GM12878 (cell line): ENCODE results near the gene TXLNG. TPM values are rescaled to one million over a fixed set of nuclear protein-coding genes. Genes with fewer than 3 reads are reported as not detected.

Source experiments
- ATAC-seq: fragments of 200-7000 bp; cut with Tn5 transposase; 3 replicates; pipeline ENCODE4 v1.9.1; 2020; ENCODE audit warnings: mild to moderate bottlenecking, moderate library complexity
- BruUV-seq: library from RNA; stranded (reverse); fragments of 400-500 nt; replicated peaks from 2 replicates; lab custom pipeline; 2021; lab: Mats Ljungman, UMichigan
- CTCF ChIA-PET: fragments of 300-600 bp; sonication (Branson Sonifier 250); formaldehyde crosslinking; extraction: SDS; loops from one replicate; lab custom pipeline; 2021; ENCODE audit warnings: inconsistent platforms; lab: Yijun Ruan, JAX
- POLR2A ChIA-PET: fragments of 350-600 bp; formaldehyde crosslinking; extraction: SDS; loops from one replicate; lab custom pipeline; 2021; ENCODE audit warnings: inconsistent platforms; lab: Charles Lee
- RAD21 ChIA-PET: fragments of 300-600 bp; sonication (Branson Sonifier 250); formaldehyde crosslinking; loops from one replicate; lab custom pipeline; 2023; ENCODE audit warnings: antibody characterized with exemption; ENCODE audit not compliant: unreplicated experiment; lab: Charles Lee
- SMC1A ChIA-PET: fragments of 300-600 bp; sonication (Branson Sonifier 250); formaldehyde crosslinking; loops from one replicate; lab custom pipeline; 2023; ENCODE audit not compliant: unreplicated experiment, uncharacterized antibody; lab: Charles Lee
- DNase-seq: peaks from one replicate; pipeline ENCODE4 v3.0.0-alpha.2; 2011; ENCODE audit warnings: low read depth, low spot score
- FAIRE-seq: peaks from 3 replicates; lab custom pipeline; 2011; peaks lifted over from hg19 to GRCh38; lab: Jason Lieb, UNC
- H2AFZ ChIP-seq: 2 replicates; pipeline ENCODE4 v1.6.0; 2011; ENCODE audit warnings: low read depth, low read length, control low read depth; ENCODE audit not compliant: control insufficient read depth
- H3K27ac ChIP-seq: 2 replicates; pipeline ENCODE4 v1.5.1; 2011; ENCODE audit warnings: control low read depth; ENCODE audit not compliant: control insufficient read depth, insufficient read depth
- H3K27me3 ChIP-seq, 2 experiments: replicated peaks in 1 of 2; 2 replicates each; pipeline versions ENCODE4 v1.6.0 to v1.6.1; 2011; ENCODE audit warnings: low read length in 1 of 2; ENCODE audit not compliant: control insufficient read depth in 2 of 2, insufficient read depth in 2 of 2
- H3K36me3 ChIP-seq, 2 experiments: 2 replicates each; pipeline ENCODE4 v1.5.1; 2011; ENCODE audit warnings: low read length in 1 of 2; ENCODE audit not compliant: control insufficient read depth in 2 of 2, insufficient read depth in 2 of 2
- H3K4me1 ChIP-seq: 2 replicates; pipeline ENCODE4 v1.6.1; 2011; ENCODE audit warnings: mild to moderate bottlenecking, low read length, moderate library complexity, mixed read lengths; ENCODE audit not compliant: control insufficient read depth, insufficient read depth
- H3K4me2 ChIP-seq: 2 replicates; pipeline ENCODE4 v1.6.0; 2011; ENCODE audit warnings: control low read depth; ENCODE audit not compliant: control insufficient read depth, insufficient read depth
- H3K4me3 ChIP-seq: fragments of 200-600 bp; sonication (generic); 2 replicates; pipeline ENCODE4 v1.5.1; 2016
- H3K79me2 ChIP-seq: 2 replicates; pipeline ENCODE4 v1.6.0; 2011; ENCODE audit warnings: low read length; ENCODE audit not compliant: control insufficient read depth, insufficient read depth
- H3K9ac ChIP-seq: 2 replicates; pipeline ENCODE4 v1.8.0; 2011; ENCODE audit warnings: low read length, control low read depth, mixed read lengths; ENCODE audit not compliant: control insufficient read depth, insufficient read depth
- H3K9me3 ChIP-seq: replicated peaks from 3 replicates; pipeline ENCODE4 v1.5.1; 2011; ENCODE audit warnings: mild to moderate bottlenecking, low read length; ENCODE audit not compliant: control insufficient read depth, insufficient read depth
- H4K20me1 ChIP-seq: 2 replicates; pipeline ENCODE4 v1.6.0; 2011; ENCODE audit not compliant: control insufficient read depth, insufficient read depth
- BACH1 ChIP-seq: fragments of 450-650 bp; IDR thresholded peaks from 2 replicates; pipeline ENCODE4 v1.6.1; 2017; ENCODE audit warnings: mild to moderate bottlenecking, borderline replicate concordance
- CBFB ChIP-seq: IDR thresholded peaks from 2 replicates; pipeline ENCODE4 v1.6.1; 2016; ENCODE audit warnings: antibody characterized with exemption, low read depth
- CHD4 ChIP-seq: fragments of 200-600 bp; sonication (generic); IDR thresholded peaks from 2 replicates; pipeline ENCODE4 v1.6.1; 2016; ENCODE audit warnings: mild to moderate bottlenecking
- CREM ChIP-seq: IDR thresholded peaks from 2 replicates; pipeline ENCODE4 v1.6.1; 2014; ENCODE audit warnings: antibody characterized with exemption, low read depth
- FOXK2 ChIP-seq: fragments of 450-650 bp; IDR thresholded peaks from 2 replicates; pipeline ENCODE4 v1.6.1; 2017; ENCODE audit warnings: mild to moderate bottlenecking, moderate library complexity
- GATAD2B ChIP-seq: fragments of 450-650 bp; conservative IDR thresholded peaks from 2 replicates; pipeline ENCODE4 v1.6.1; 2017; ENCODE audit warnings: low read depth, mild to moderate bottlenecking, moderate library complexity
- HSF1 ChIP-seq: fragments of 150-350 bp; IDR thresholded peaks from 2 replicates; pipeline ENCODE4 v1.6.1; 2014; ENCODE audit warnings: mild to moderate bottlenecking, low read depth, low read length
- IRF3 ChIP-seq: fragments of 450-650 bp; IDR thresholded peaks from 2 replicates; pipeline ENCODE4 v1.6.1; 2014; ENCODE audit warnings: mild to moderate bottlenecking
- IRF5 ChIP-seq: fragments of 450-650 bp; IDR thresholded peaks from 2 replicates; pipeline ENCODE4 v1.6.1; 2017; ENCODE audit warnings: borderline replicate concordance
- LARP7 ChIP-seq: fragments of 450-650 bp; IDR thresholded peaks from 2 replicates; pipeline ENCODE4 v1.6.1; 2017; ENCODE audit warnings: mild to moderate bottlenecking
- NR2F1 ChIP-seq: fragments of 450-650 bp; conservative IDR thresholded peaks from 2 replicates; pipeline ENCODE4 v1.6.1; 2017; ENCODE audit warnings: mild to moderate bottlenecking
- PAX8 ChIP-seq: fragments of 450-650 bp; IDR thresholded peaks from 2 replicates; pipeline ENCODE4 v1.6.1; 2017; ENCODE audit warnings: mild to moderate bottlenecking, moderate library complexity
- RELA ChIP-seq: fragments of 450-650 bp; IDR thresholded peaks from 2 replicates; pipeline ENCODE4 v1.8.0; 2014; ENCODE audit warnings: borderline replicate concordance; ENCODE audit not compliant: partially characterized antibody
- SKIL ChIP-seq: fragments of 450-650 bp; IDR thresholded peaks from 2 replicates; pipeline ENCODE4 v1.6.1; 2017; ENCODE audit warnings: mild to moderate bottlenecking, low read depth, inconsistent platforms; ENCODE audit not compliant: poor library complexity, severe bottlenecking
- TAF1 ChIP-seq: IDR thresholded peaks from 2 replicates; pipeline ENCODE4 v1.6.1; 2011; ENCODE audit warnings: mild to moderate bottlenecking, low read depth, low read length, borderline replicate concordance
- TBL1XR1 ChIP-seq: IDR thresholded peaks from 2 replicates; pipeline ENCODE4 v1.6.1; 2012; ENCODE audit warnings: low read depth, low read length, improper control_type of control experiment
- TCF3 ChIP-seq: IDR thresholded peaks from 2 replicates; pipeline ENCODE4 v1.6.1; 2012; ENCODE audit warnings: low read depth, mild to moderate bottlenecking, low read length, borderline replicate concordance; ENCODE audit not compliant: insufficient read depth
- WGBS: methylation state at CpG from one replicate; pipeline ENCODE4 v1.1.6; 2016; ENCODE audit warnings: low lambda C conversion rate; ENCODE audit not compliant: insufficient replicate concordance, insufficient coverage; ENCODE audit errors: missing lambda C conversion rate; 5-methylcytosine and 5-hydroxymethylcytosine counted together
- in situ Hi-C: fragments of 300-500 bp; cut with MboI; formaldehyde crosslinking; loops from 9 replicates; pipeline ENCODE4 v1.14.3; 2018; ENCODE audit warnings: mixed read lengths
- intact Hi-C: fragments of 100-400 bp; cut with micrococcal nuclease; formaldehyde crosslinking; loops from one replicate; pipeline ENCODE4 v1.14.2; 2022; ENCODE audit not compliant: unreplicated experiment
- polyA plus RNA-seq, 11 experiments: library from polyadenylated mRNA; depleted of rRNA in 4 of 11; unstranded in 6 of 11; stranded (reverse) in 5 of 11; fragments of >200 nt; fragmentation: Nextera tagmentation in 4 of 11; fragmentation: Illumina TruSeq in 1 of 11; extraction: Ambion mirVana in 4 of 11; extraction: Trizol in 1 of 11; gene quantifications; 1 replicate in 1 of 11; 2 replicates in 10 of 11; pipeline versions ENCODE4 v1.2.1 to v1.2.3, GENCODE V29; 2011 to 2016; ENCODE audit warnings: inconsistent platforms in 2 of 11, missing spikeins in 2 of 11, low read depth in 1 of 11
- total RNA-seq, 4 experiments: library from RNA; depleted of rRNA in 3 of 4; stranded (reverse); fragments of >200 nt in 3 of 4; fragmentation: Illumina TruSeq in 1 of 4; extraction: Trizol in 1 of 4; gene quantifications; 2 replicates each; pipeline versions ENCODE4 v1.2.1 to v1.2.3, GENCODE V29; 2013 to 2021

TXLNG gene
- total and polyA plus RNA-seq, 10 of the 15 experiments (the other 5 are each of a cell fraction or from before 2014, with no cell fraction given): 9.9 to 40.7 (median 19.5) TPM

- ATAC-seq: no peak
- Histone ChIP-seq H4K20me1 (no peaks in the 10 kb centered on the region), H3K79me2 (no peaks in the 10 kb centered on the region), H3K9ac (no peak overlapping the region), H3K27me3 (no peaks in the 10 kb centered on the region), H3K9me3 (no peaks in the 10 kb centered on the region), H2AFZ (no peak overlapping the region), H3K4me1 (no peaks in the 10 kb centered on the region), H3K4me3 (no peak overlapping the region), H3K27ac (no peak overlapping the region), H3K36me3 (no peaks in the 10 kb centered on the region), H3K4me2 (no peak overlapping the region)
- ChIA-PET POLR2A (no interaction called here), SMC1A (no interaction called here), RAD21 (no interaction called here)
- in situ Hi-C loops (no loop called here), intact Hi-C loops (no loop called here)
- DNase-seq: no peak
- BruUV-seq: no TSS peak
- no peak for FAIRE-seq
- WGBS: 96% methylated on average over 6 of the region's 6 CpGs
- TF ChIP-seq CREM (no peak), RELA (no peak), NR2F1 (no peak), BACH1 (no peak), GATAD2B (no peak), SKIL (no peak), TAF1 (no peak), TCF3 (no peak), FOXK2 (no peak), HSF1 (no peak), PAX8 (no peak), TBL1XR1 (no peak), LARP7 (no peak), IRF5 (no peak), IRF3 (no peak), CHD4 (no peak), CBFB (no peak)
- TF ChIP-seq, all 136 proteins: peak for 0
- CTCF ChIA-PET: no interaction called here
Observed at GRCh38 chrX:16772460-16772859, 13.8 kb upstream of the TXLNG start.
